Fibroblast of lung (primary cell): Measurements from ENCODE around the gene C4orf50. TPM values are rescaled to one million over a fixed set of nuclear protein-coding genes. Genes with fewer than 3 reads are reported as not detected.

Experiments used
- DNase-seq, 2 donors: peaks; one replicate each; pipeline versions ENCODE4 v3.0.0 to v3.0.0-alpha.2; 2010; ENCODE audit warnings: low read depth in 2 of 2
- H2AFZ ChIP-seq: 2 replicates; pipeline ENCODE4 v1.5.1; 2012; ENCODE audit warnings: low read length, control low read depth, inconsistent platforms
- H3K27ac ChIP-seq: 2 replicates; pipeline ENCODE4 v1.5.1; 2011; ENCODE audit warnings: low read length, control low read depth; ENCODE audit not compliant: insufficient read depth
- H3K27me3 ChIP-seq: 2 replicates; pipeline ENCODE4 v1.5.1; 2011; ENCODE audit warnings: mild to moderate bottlenecking, low read length; ENCODE audit not compliant: control insufficient read depth, insufficient read depth
- H3K36me3 ChIP-seq: 2 replicates; pipeline ENCODE4 v1.5.1; 2011; ENCODE audit warnings: low read length; ENCODE audit not compliant: control insufficient read depth, insufficient read depth
- H3K4me1 ChIP-seq: 2 replicates; pipeline ENCODE4 v1.5.1; 2011; ENCODE audit warnings: low read length; ENCODE audit not compliant: control insufficient read depth, insufficient read depth; ENCODE audit errors: extremely low read depth
- H3K4me2 ChIP-seq: 2 replicates; pipeline ENCODE4 v1.5.1; 2011; ENCODE audit warnings: low read length, control low read depth; ENCODE audit not compliant: insufficient read depth; ENCODE audit errors: extremely low read depth
- H3K4me3 ChIP-seq, 4 experiments: fragments of 200-600 bp in 1 of 4; sonication (generic) in 1 of 4; replicated peaks in 1 of 4; 2 replicates each; pipeline ENCODE4 v1.5.1; 2011 to 2016; ENCODE audit warnings: low read length in 4 of 4, low read depth in 3 of 4, mild to moderate bottlenecking in 3 of 4, control low read depth in 2 of 4, inconsistent platforms in 1 of 4, mixed read lengths in 1 of 4; ENCODE audit not compliant: insufficient read depth in 1 of 4; ENCODE audit errors: control extremely low read depth in 1 of 4
- H3K79me2 ChIP-seq: 2 replicates; pipeline ENCODE4 v1.5.1; 2012; ENCODE audit warnings: mild to moderate bottlenecking, low read length, inconsistent platforms; ENCODE audit not compliant: control insufficient read depth, insufficient read depth
- H3K9ac ChIP-seq: 2 replicates; pipeline ENCODE4 v1.5.1; 2011; ENCODE audit warnings: mild to moderate bottlenecking, low read length, control low read depth; ENCODE audit not compliant: insufficient read depth
- H3K9me3 ChIP-seq: 2 replicates; pipeline ENCODE4 v1.5.1; 2012; ENCODE audit warnings: low read depth, low read length; ENCODE audit not compliant: control insufficient read depth, insufficient read depth
- H4K20me1 ChIP-seq: 2 replicates; pipeline ENCODE4 v1.5.1; 2011; ENCODE audit warnings: low read length; ENCODE audit not compliant: control insufficient read depth, insufficient read depth; ENCODE audit errors: extremely low read depth
- EZH2 ChIP-seq: IDR thresholded peaks from 2 replicates; pipeline ENCODE4 v1.5.1; 2012; ENCODE audit warnings: low read length, control low read depth, mild to moderate bottlenecking; ENCODE audit errors: missing control alignments
- polyA plus RNA-seq, 2 donors: library from polyadenylated mRNA; depleted of rRNA in 1 of 2; stranded (reverse) in 1 of 2; unstranded in 1 of 2; fragments of >200 nt; gene quantifications; 2 replicates each; pipeline ENCODE4 v1.2.1, GENCODE V29; 2011 to 2012; ENCODE audit warnings: missing spikeins in 1 of 2
- total RNA-seq: library from RNA; depleted of rRNA; stranded (reverse); fragments of >200 nt; gene quantifications from 2 replicates; pipeline ENCODE4 v1.2.1, GENCODE V29; 2014
- TF ChIP-seq, protein P1 (sequence below), 2 donors: IDR thresholded peaks in 1 of 2; conservative IDR thresholded peaks in 1 of 2; 1 replicate in 1 of 2; 2 replicates in 1 of 2; pipeline ENCODE4 v1.5.1; 2011 to 2012; ENCODE audit warnings: low read length in 2 of 2, control low read depth in 1 of 2, inconsistent platforms in 1 of 2, low read depth in 1 of 2, mild to moderate bottlenecking in 1 of 2

C4orf50 gene
- total and polyA plus RNA-seq, 2 donors (not counting 1 experiment from before 2014, with no cell fraction given), result not detected

DNA sequence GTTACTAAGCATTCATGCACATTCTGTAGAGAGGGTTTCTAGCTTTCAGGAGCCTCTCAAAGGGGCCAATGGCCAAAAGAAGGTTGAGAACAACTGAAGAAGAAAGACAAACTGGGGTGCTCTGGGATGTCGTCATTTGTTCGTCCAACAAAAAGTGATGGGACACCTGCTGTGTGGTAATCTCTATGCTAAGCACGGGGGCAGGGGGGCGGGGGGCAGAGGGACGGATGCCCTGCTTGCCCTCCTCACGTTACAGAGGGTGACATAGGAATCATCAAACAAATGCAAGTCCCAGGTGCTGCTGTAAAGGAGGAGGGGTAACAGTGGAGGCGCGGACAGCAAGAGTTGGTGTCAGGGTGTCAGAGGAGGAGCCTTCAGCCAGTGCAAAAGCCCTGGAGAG, 112.5 kb downstream of the C4orf50 start:
- no peak for TF ChIP-seq EZH2
- TF ChIP-seq, protein P1, sequence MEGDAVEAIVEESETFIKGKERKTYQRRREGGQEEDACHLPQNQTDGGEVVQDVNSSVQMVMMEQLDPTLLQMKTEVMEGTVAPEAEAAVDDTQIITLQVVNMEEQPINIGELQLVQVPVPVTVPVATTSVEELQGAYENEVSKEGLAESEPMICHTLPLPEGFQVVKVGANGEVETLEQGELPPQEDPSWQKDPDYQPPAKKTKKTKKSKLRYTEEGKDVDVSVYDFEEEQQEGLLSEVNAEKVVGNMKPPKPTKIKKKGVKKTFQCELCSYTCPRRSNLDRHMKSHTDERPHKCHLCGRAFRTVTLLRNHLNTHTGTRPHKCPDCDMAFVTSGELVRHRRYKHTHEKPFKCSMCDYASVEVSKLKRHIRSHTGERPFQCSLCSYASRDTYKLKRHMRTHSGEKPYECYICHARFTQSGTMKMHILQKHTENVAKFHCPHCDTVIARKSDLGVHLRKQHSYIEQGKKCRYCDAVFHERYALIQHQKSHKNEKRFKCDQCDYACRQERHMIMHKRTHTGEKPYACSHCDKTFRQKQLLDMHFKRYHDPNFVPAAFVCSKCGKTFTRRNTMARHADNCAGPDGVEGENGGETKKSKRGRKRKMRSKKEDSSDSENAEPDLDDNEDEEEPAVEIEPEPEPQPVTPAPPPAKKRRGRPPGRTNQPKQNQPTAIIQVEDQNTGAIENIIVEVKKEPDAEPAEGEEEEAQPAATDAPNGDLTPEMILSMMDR (conservative IDR thresholded peaks at IDR 0.05 in 1 of 2, IDR thresholded peaks at IDR 0.05 in 1 of 2; ENCODE audit: low read depth in 1 of 2, low read length in 2 of 2), result no peak
- no peak for DNase-seq
- no peaks in the 10 kb centered on the region for H3K27me3 ChIP-seq
- H3K4me2 ChIP-seq, result no peak overlapping the region
- no peak overlapping the region for H3K27ac ChIP-seq
- no peaks in the 10 kb centered on the region for H4K20me1 ChIP-seq
- no peaks in the 10 kb centered on the region for H3K9me3 ChIP-seq
- H3K79me2 ChIP-seq, result no peaks in the 10 kb centered on the region
- H3K4me1 ChIP-seq, result no peaks in the 10 kb centered on the region
- no peak overlapping the region for H2AFZ ChIP-seq
- no peak overlapping the region for H3K4me3 ChIP-seq
- no peaks in the 10 kb centered on the region for H3K36me3 ChIP-seq
- no peak overlapping the region for H3K9ac ChIP-seq

DNA sequence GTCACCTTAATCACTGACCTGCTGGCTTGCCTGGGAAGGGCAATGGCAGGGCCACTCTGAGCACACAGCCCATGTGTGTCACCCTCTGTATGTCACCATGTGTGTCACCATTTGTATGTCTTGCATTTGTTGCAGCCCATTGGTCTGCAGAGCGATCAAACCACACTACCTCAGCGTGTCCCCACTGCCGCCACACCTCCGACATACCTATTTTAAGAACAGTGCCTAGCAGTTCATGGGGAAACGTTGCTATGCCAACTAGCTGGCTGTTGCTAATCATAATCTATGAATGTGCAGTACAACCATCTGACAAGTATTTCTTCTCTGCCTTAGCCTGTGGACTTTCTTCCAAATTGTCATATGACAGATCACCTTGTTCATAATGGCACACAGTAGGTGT, 117.4 kb downstream of the C4orf50 start:
- no peak for DNase-seq
- no peak overlapping the region for H3K27ac ChIP-seq
- TF ChIP-seq, protein P1 (conservative IDR thresholded peaks at IDR 0.05 in 1 of 2, IDR thresholded peaks at IDR 0.05 in 1 of 2; ENCODE audit: low read depth in 1 of 2, low read length in 2 of 2), result no peak
- no peak for TF ChIP-seq EZH2

DNA sequence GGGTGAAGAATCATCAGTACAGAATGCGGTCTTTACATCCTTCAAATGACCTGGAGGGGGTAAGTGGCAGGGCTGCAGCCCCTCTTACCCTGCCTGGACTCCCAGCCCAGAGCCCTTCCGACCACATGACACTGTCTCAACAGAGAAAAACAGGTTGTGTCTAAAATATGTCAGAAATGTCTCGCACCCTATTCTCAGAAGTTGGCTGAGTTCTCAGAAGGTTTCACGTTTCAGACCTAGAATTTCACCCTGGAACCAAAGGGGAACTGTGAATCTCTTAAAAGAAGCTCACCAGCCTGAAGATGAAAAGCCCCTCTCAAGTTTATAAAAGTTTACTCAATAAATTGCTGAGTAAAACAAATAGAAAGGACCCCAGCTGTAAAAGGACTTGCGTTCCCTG, 118.3 kb downstream of the C4orf50 start:
- Histone ChIP-seq H3K27me3 (no peaks in the 10 kb centered on the region), H2AFZ (no peak overlapping the region), H3K27ac (no peak overlapping the region), H3K79me2 (no peaks in the 10 kb centered on the region), H3K4me2 (no peak overlapping the region), H4K20me1 (no peaks in the 10 kb centered on the region), H3K4me1 (no peaks in the 10 kb centered on the region), H3K4me3 (no peak overlapping the region), H3K9ac (no peak overlapping the region), H3K9me3 (no peaks in the 10 kb centered on the region), H3K36me3 (no peaks in the 10 kb centered on the region)
- no peak for TF ChIP-seq EZH2
- TF ChIP-seq, protein P1 (conservative IDR thresholded peaks at IDR 0.05 in 1 of 2, IDR thresholded peaks at IDR 0.05 in 1 of 2; ENCODE audit: low read depth in 1 of 2, low read length in 2 of 2), result no peak
- DNase-seq, result no peak

More for the DNA sequence above, 117.4 kb downstream of the C4orf50 start:
- Histone ChIP-seq H3K36me3 (no peaks in the 10 kb centered on the region), H3K4me2 (no peak overlapping the region), H3K27me3 (no peaks in the 10 kb centered on the region), H2AFZ (no peak overlapping the region), H3K4me3 (no peak overlapping the region), H3K9ac (no peak overlapping the region), H3K79me2 (no peaks in the 10 kb centered on the region), H3K9me3 (no peaks in the 10 kb centered on the region), H3K4me1 (no peaks in the 10 kb centered on the region), H4K20me1 (no peaks in the 10 kb centered on the region)
